WTC11 (cell line): ENCODE data around the gene USH1G.

ENCODE experiments used
- CREM ChIP-seq: sonication (generic); formaldehyde crosslinking; IDR thresholded peaks from 2 replicates; pipeline ENCODE4 v1.8.1; 2022; ENCODE audit warnings: mild to moderate bottlenecking, missing genetic modification reagents, moderate library complexity
- EMX1 ChIP-seq: fragments of 250-450 bp; sonication (Bioruptor Pico); IDR thresholded peaks from 2 replicates; pipeline ENCODE4 v1.8.0; 2021; ENCODE audit warnings: mild to moderate bottlenecking
- ESRRA ChIP-seq: sonication (generic); formaldehyde crosslinking; IDR thresholded peaks from 2 replicates; pipeline ENCODE4 v1.8.1; 2022; ENCODE audit warnings: mild to moderate bottlenecking, missing genetic modification reagents, borderline replicate concordance
- GTF2I ChIP-seq: fragments of 250-450 bp; sonication (Bioruptor Pico); conservative IDR thresholded peaks from 2 replicates; pipeline ENCODE4 v1.4.0; 2021; ENCODE audit warnings: mild to moderate bottlenecking
- JAZF1 ChIP-seq: fragments of 250-450 bp; sonication (Bioruptor Pico); IDR thresholded peaks from 2 replicates; pipeline ENCODE4 v1.9.0; 2021; ENCODE audit warnings: moderate library complexity, mild to moderate bottlenecking, inconsistent platforms
- NR2C2 ChIP-seq: sonication (generic); formaldehyde crosslinking; IDR thresholded peaks from 2 replicates; pipeline ENCODE4 v1.8.0; 2022; ENCODE audit warnings: mild to moderate bottlenecking, missing genetic modification reagents
- SP1 ChIP-seq: sonication (generic); formaldehyde crosslinking; conservative IDR thresholded peaks from 2 replicates; pipeline ENCODE4 v1.8.1; 2022; ENCODE audit warnings: missing genetic modification reagents
- ZNF263 ChIP-seq: sonication (generic); formaldehyde crosslinking; IDR thresholded peaks from 2 replicates; pipeline ENCODE4 v1.8.1; 2022; ENCODE audit warnings: low read depth, mild to moderate bottlenecking, moderate library complexity, missing genetic modification reagents
- ZNF317 ChIP-seq: sonication (generic); formaldehyde crosslinking; IDR thresholded peaks from 2 replicates; pipeline ENCODE4 v1.8.1; 2023; ENCODE audit warnings: low read depth, mild to moderate bottlenecking, moderate library complexity, missing genetic modification reagents, borderline replicate concordance
- TF ChIP-seq, protein P1 (sequence below): fragments of 200-600 bp; IDR thresholded peaks from 2 replicates; pipeline ENCODE4 v1.8.0; 2022; ENCODE audit warnings: antibody characterized with exemption
- TF ChIP-seq, protein P2 (sequence below): fragments of 250-450 bp; sonication (Bioruptor Pico); IDR thresholded peaks from 2 replicates; pipeline ENCODE4 v1.9.0; 2021; ENCODE audit warnings: mild to moderate bottlenecking

DNA sequence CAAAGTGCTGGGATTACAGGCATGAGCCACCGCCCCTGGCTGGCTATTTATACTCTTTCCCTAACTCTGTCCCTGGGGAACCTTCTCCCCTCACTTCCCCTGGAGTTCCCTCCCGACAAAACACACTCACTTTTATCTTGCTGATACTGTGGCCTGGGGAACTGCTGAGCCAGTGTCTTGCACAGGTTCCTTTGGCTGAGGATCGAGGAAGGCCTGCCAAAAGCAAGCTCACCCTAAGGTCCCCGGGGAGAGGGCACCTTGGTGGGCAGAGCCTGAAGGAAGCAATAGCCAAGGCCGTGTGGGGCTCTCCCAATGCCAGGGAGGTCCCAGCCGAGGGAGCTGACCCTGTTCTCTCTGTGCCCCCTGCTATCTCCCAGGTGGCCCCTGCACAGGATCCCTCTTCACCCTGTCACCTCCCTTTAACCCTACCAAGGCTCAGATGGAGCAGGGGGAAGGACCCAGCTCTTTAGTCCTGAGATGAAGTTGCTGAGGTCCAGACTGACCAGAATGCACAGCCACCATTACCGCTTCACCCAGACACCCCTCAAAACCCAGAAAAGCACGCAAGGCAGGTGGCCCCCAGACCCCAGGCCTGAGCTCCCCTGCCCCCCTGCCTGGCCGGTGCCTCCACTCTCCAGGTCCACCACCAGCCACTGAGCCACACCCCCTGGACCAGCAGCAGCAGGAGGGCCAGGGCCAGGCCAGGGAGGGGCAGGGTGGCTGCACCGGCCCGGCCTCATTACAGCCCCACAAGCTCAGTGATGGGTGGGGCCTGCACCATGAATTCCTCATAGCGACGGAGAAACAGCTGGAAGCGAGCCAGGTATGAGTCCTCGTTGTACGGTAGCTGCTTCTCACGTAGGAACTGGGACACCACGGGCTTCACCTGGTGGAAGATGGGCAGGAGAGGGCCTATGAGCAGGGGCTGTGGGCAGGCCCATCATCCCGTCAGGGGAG lies 45.2 kb downstream of the USH1G start:
- TF ChIP-seq CREM (CRISPR knock-in tag) (no peak), ESRRA (CRISPR knock-in tag) (no peak), SP1 (no peak), JAZF1 (CRISPR knock-in tag) (no peak), NR2C2 (no peak), EMX1 (CRISPR knock-in tag) (no peak), ZNF263 (no peak), ZNF317 (CRISPR knock-in tag) (no peak), GTF2I (CRISPR knock-in tag) (no peak)
- TF ChIP-seq, protein P1, sequence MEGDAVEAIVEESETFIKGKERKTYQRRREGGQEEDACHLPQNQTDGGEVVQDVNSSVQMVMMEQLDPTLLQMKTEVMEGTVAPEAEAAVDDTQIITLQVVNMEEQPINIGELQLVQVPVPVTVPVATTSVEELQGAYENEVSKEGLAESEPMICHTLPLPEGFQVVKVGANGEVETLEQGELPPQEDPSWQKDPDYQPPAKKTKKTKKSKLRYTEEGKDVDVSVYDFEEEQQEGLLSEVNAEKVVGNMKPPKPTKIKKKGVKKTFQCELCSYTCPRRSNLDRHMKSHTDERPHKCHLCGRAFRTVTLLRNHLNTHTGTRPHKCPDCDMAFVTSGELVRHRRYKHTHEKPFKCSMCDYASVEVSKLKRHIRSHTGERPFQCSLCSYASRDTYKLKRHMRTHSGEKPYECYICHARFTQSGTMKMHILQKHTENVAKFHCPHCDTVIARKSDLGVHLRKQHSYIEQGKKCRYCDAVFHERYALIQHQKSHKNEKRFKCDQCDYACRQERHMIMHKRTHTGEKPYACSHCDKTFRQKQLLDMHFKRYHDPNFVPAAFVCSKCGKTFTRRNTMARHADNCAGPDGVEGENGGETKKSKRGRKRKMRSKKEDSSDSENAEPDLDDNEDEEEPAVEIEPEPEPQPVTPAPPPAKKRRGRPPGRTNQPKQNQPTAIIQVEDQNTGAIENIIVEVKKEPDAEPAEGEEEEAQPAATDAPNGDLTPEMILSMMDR = no peak
- TF ChIP-seq, protein P2, sequence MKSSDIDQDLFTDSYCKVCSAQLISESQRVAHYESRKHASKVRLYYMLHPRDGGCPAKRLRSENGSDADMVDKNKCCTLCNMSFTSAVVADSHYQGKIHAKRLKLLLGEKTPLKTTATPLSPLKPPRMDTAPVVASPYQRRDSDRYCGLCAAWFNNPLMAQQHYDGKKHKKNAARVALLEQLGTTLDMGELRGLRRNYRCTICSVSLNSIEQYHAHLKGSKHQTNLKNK (CRISPR knock-in tag) = no peak
